Caco-2 (cell line): ENCODE results near the gene HERPUD2. TPM values are rescaled to one million over a fixed set of nuclear protein-coding genes. Genes with fewer than 3 reads are reported as not detected.
A peak's percentile ranks its signal among the peaks of the same experiment; 100 is the strongest.

Experiments
- Bru-seq: library from RNA; stranded (reverse); fragments of 400-500 nt; gene quantifications from one replicate; lab custom pipeline; 2021; lab: Mats Ljungman, UMichigan
- BruChase-seq, 2 experiments: library from RNA; stranded (reverse); fragments of 400-500 nt; gene quantifications; one replicate each; lab custom pipeline; 2021; lab: Mats Ljungman, UMichigan
- BruUV-seq: library from RNA; stranded (reverse); fragments of 400-500 nt; replicated peaks from 2 replicates; lab custom pipeline; 2021; lab: Mats Ljungman, UMichigan
- CTCF ChIA-PET: fragments of 300-600 bp; sonication (Branson Sonifier 250); formaldehyde crosslinking; loops from one replicate; lab custom pipeline; 2022; ENCODE audit warnings: antibody characterized with exemption; lab: Charles Lee
- POLR2A ChIA-PET: fragments of 300-600 bp; sonication (Branson Sonifier 250); formaldehyde crosslinking; loops from one replicate; lab custom pipeline; 2022; ENCODE audit warnings: antibody characterized with exemption; lab: Charles Lee
- DNase-seq, 2 experiments: peaks; one replicate each; pipeline versions ENCODE4 v3.0.0 to v3.0.0-alpha.2; 2020 to 2022
- H3K27me3 ChIP-seq: replicated peaks from 2 replicates; pipeline ENCODE4 v1.6.0; 2011; ENCODE audit warnings: low read length; ENCODE audit not compliant: control insufficient read depth, insufficient read depth
- H3K36me3 ChIP-seq: 2 replicates; pipeline ENCODE4 v1.5.1; 2011; ENCODE audit warnings: low read length; ENCODE audit not compliant: control insufficient read depth, insufficient read depth
- H3K4me1 ChIP-seq: fragments of 250-450 bp; sonication (Bioruptor Pico); 2 replicates; pipeline ENCODE4 v1.5.1; 2020; ENCODE audit warnings: mild to moderate bottlenecking
- H3K4me3 ChIP-seq: 2 replicates; pipeline ENCODE4 v1.5.1; 2011; ENCODE audit warnings: low read depth, mild to moderate bottlenecking, control low read depth, low read length
- H3K9me3 ChIP-seq: fragments of 250-450 bp; sonication (Bioruptor Pico); 2 replicates; pipeline ENCODE4 v1.5.1; 2020; ENCODE audit warnings: mild to moderate bottlenecking, moderate library complexity
- H3K27ac Mint-ChIP-seq: one replicate; pipeline ENCODE4 v1.8.0; 2022; ENCODE audit warnings: mixed read lengths; ENCODE audit not compliant: unreplicated experiment
- H3K27me3 Mint-ChIP-seq: one replicate; pipeline ENCODE4 v1.8.0; 2022; ENCODE audit warnings: mixed read lengths; ENCODE audit not compliant: insufficient read depth, unreplicated experiment
- H3K36me3 Mint-ChIP-seq: one replicate; pipeline ENCODE4 v1.8.0; 2022; ENCODE audit warnings: mild to moderate bottlenecking, mixed read lengths; ENCODE audit not compliant: insufficient read depth, unreplicated experiment
- H3K4me1 Mint-ChIP-seq: one replicate; pipeline ENCODE4 v1.8.0; 2022; ENCODE audit warnings: low read depth, mixed read lengths; ENCODE audit not compliant: unreplicated experiment
- H3K4me3 Mint-ChIP-seq: one replicate; pipeline ENCODE4 v1.8.0; 2022; ENCODE audit warnings: mild to moderate bottlenecking, moderate library complexity, mixed read lengths; ENCODE audit not compliant: unreplicated experiment
- H3K9me3 Mint-ChIP-seq: one replicate; pipeline ENCODE4 v1.8.0; 2022; ENCODE audit warnings: mixed read lengths; ENCODE audit not compliant: unreplicated experiment
- CTCF ChIP-seq, 2 experiments: fragments of 200-600 bp in 1 of 2; IDR thresholded peaks; 1 replicate in 1 of 2; 2 replicates in 1 of 2; pipeline versions ENCODE4 v1.5.1 to v1.8.0; 2011 to 2022; ENCODE audit warnings: antibody characterized with exemption in 1 of 2, control low read depth in 1 of 2, inconsistent platforms in 1 of 2, low read depth in 1 of 2, low read length in 1 of 2, mild to moderate bottlenecking in 1 of 2, moderate library complexity in 1 of 2; ENCODE audit not compliant: insufficient read depth in 1 of 2, severe bottlenecking in 1 of 2, unreplicated experiment in 1 of 2
- intact Hi-C: fragments of 100-400 bp; cut with micrococcal nuclease; formaldehyde crosslinking; loops from one replicate; pipeline ENCODE4 v1.10.0; 2022; ENCODE audit not compliant: unreplicated experiment
- long read RNA-seq: library from polyadenylated mRNA; stranded (forward); transcript quantifications from one replicate; pipeline ENCODE4 v2.0.0, GENCODE V29; 2022
- total RNA-seq: library from RNA; stranded (reverse); gene quantifications from 2 replicates; pipeline ENCODE4 v1.2.3, GENCODE V29; 2022

HERPUD2 gene
- total RNA-seq (25.2 and 29.6 TPM in 2 replicates), Bru-seq, nascent RNA (percentile 83 among the genes with signal in this experiment), BruChase-seq, experiment 1, labeled RNA remaining after a 2-hour chase (percentile 76 among the genes with signal in this experiment), BruChase-seq, experiment 2, labeled RNA remaining after a 6-hour chase (percentile 70 among the genes with signal in this experiment)
- long read RNA-seq, transcript HERPUD2-201 (9 exons, 2,474 nt), result minor isoform, 5 of 39 reads
- long read RNA-seq, transcript HERPUD2-202 (8 exons, 3,057 nt), result major isoform, 16 of 39 reads
- long read RNA-seq, partial matches to known transcripts, result 8 of 39 reads
- long read RNA-seq, other reads (novel, unspliced or antisense), result 10 of 39 reads

- CTCF ChIA-PET, result interaction anchor here (2.1 kb wide), 1 partner anchor 106 kb away, joined by 7 read pairs; the partner anchor contains the start of gene SEPTIN7
Measured at GRCh38 chr7:35694784-35695472, at the start of gene HERPUD2. Gene HERPUD2 (minus strand): TSS chr7:35695135. CDS start chr7:35694330, 805 bp downstream.

GRCh38 chr7:35738889-35739288 is 44.0 kb upstream of the HERPUD2 start:
- Mint-ChIP-seq H3K27me3 (no peaks in the 10 kb centered on the region), H3K4me1 (peaks cover 22% of the 10 kb centered on the region), H3K36me3 (peaks cover 7% of the 10 kb centered on the region), H3K4me3 (no peak overlapping the region), H3K9me3 (peaks cover 9% of the 10 kb centered on the region), H3K27ac (no peak overlapping the region)
- BruUV-seq, result no TSS peak
- Histone ChIP-seq H3K4me1 (peaks cover 31% of the 10 kb centered on the region), H3K27me3 (no peaks in the 10 kb centered on the region), H3K9me3 (no peaks in the 10 kb centered on the region), H3K36me3 (no peaks in the 10 kb centered on the region), H3K4me3 (no peak overlapping the region)
- ChIA-PET CTCF (no interaction called here), POLR2A (no interaction called here)
- no peak for TF ChIP-seq CTCF (IDR thresholded peaks at IDR 0.05; ENCODE audit: insufficient read depth in 1 of 2, low read depth in 1 of 2, low read length in 1 of 2, severe bottlenecking in 1 of 2, unreplicated experiment in 1 of 2)
- intact Hi-C loops, result no loop called here
- DNase-seq, result no peak

More at GRCh38 chr7:35694784-35695472, at the start of gene HERPUD2:
- POLR2A ChIA-PET, result interaction anchor here (0.6 to 1.4 kb wide), 4 partner anchors 13 to 621 kb away, joined by 3 to 11 read pairs (median 4); partner anchors contain the start of gene SEPTIN7
- Mint-ChIP-seq H3K4me1 (peaks cover 36% of the 10 kb centered on the region), H3K4me3 (peak within 1 kb of the TSS; percentile 95), H3K27me3 (no peaks in the 10 kb centered on the region), H3K27ac (peak within 1 kb of the TSS; percentile 94), H3K36me3 (peaks cover 27% of the 10 kb centered on the region), H3K9me3 (peaks cover 22% of the 10 kb centered on the region)
- BruUV-seq, result no TSS peak
- Histone ChIP-seq H3K27me3 (no peaks in the 10 kb centered on the region), H3K9me3 (no peaks in the 10 kb centered on the region), H3K4me3 (peak within 1 kb of the TSS; percentile 98), H3K36me3 (peaks cover 2% of the 10 kb centered on the region; the same call in 1 of the 2 replicates), H3K4me1 (peaks cover 40% of the 10 kb centered on the region)
- peak; percentile 98 for DNase-seq
- intact Hi-C loops, result loop anchor here (1.0 to 10.0 kb wide), 2 partner anchors 12 to 460 kb away; partner anchors contain the start of gene EEPD1
- no peak for TF ChIP-seq CTCF (IDR thresholded peaks at IDR 0.05; ENCODE audit: insufficient read depth in 1 of 2, low read depth in 1 of 2, low read length in 1 of 2, severe bottlenecking in 1 of 2, unreplicated experiment in 1 of 2)

GRCh38 chr7:35736725-35737124 is 41.8 kb upstream of the HERPUD2 start:
- BruUV-seq, result no TSS peak
- Mint-ChIP-seq H3K36me3 (peaks cover 7% of the 10 kb centered on the region), H3K4me3 (no peak overlapping the region), H3K9me3 (peaks cover 2% of the 10 kb centered on the region), H3K4me1 (peaks cover 35% of the 10 kb centered on the region), H3K27me3 (no peaks in the 10 kb centered on the region), H3K27ac (peak overlapping the region; percentile 81)
- TF ChIP-seq CTCF (IDR thresholded peaks at IDR 0.05; ENCODE audit: insufficient read depth in 1 of 2, low read depth in 1 of 2, low read length in 1 of 2, severe bottlenecking in 1 of 2, unreplicated experiment in 1 of 2), result no peak
- intact Hi-C loops, result loop anchor here (1.0 to 2.0 kb wide), 3 partner anchors 22 to 64 kb away; partner anchors contain the start of gene SEPTIN7
- DNase-seq, result peak; percentile 58 to 74
- H3K36me3 ChIP-seq, result no peaks in the 10 kb centered on the region
- ChIA-PET POLR2A (no interaction called here), CTCF (interaction anchor here (2.0 kb wide), 1 partner anchor 27 kb away, joined by 7 read pairs; no protein-coding TSS in a partner anchor)
- peaks cover 42% of the 10 kb centered on the region for H3K4me1 ChIP-seq
- no peaks in the 10 kb centered on the region for H3K9me3 ChIP-seq
- no peak overlapping the region for H3K4me3 ChIP-seq
- no peaks in the 10 kb centered on the region for H3K27me3 ChIP-seq
